ENCODE data around the gene RHOH. TPM values are rescaled to one million over a fixed set of nuclear protein-coding genes. Genes with fewer than 3 reads are reported as not detected.

Gene RHOH
- total RNA-seq, 2 donors from 2014 or later: 1.3 to 1.9 TPM

- H3K27me3 ChIP-seq (replicated peaks; ENCODE audit: insufficient read depth): no peaks in the 10 kb centered on the region
- TF ChIP-seq POLR2AphosphoS5 (IDR thresholded peaks at IDR 0.05): no peak
- no peak for TF ChIP-seq POLR2A (IDR thresholded peaks at IDR 0.05)
- no peak for TF ChIP-seq CTCF (IDR thresholded peaks at IDR 0.05)
- no peak overlapping the region for H3K27ac ChIP-seq
- no peaks in the 10 kb centered on the region for H3K36me3 ChIP-seq
- intact Hi-C loops (cut with DNase I): no loop called here
- DNase-seq (ENCODE audit: low spot score): no peak
- H3K4me3 ChIP-seq: no peak overlapping the region
- H3K9me3 ChIP-seq: no peaks in the 10 kb centered on the region
- no peaks in the 10 kb centered on the region for H3K4me1 ChIP-seq (replicated peaks)
- WGBS: 83% methylated on average over 1 of the region's 1 CpG
Observed at GRCh38 chr4:40179360-40179759, 17.5 kb upstream of the RHOH start.

- Histone ChIP-seq H3K36me3 (no peaks in the 10 kb centered on the region), H3K9me3 (no peaks in the 10 kb centered on the region), H3K4me3 (no peak overlapping the region), H3K27ac (no peak overlapping the region), H3K27me3 (replicated peaks; ENCODE audit: insufficient read depth) (no peaks in the 10 kb centered on the region), H3K4me1 (replicated peaks) (no peaks in the 10 kb centered on the region)
- 58% methylated on average over 1 of the region's 1 CpG for WGBS
- TF ChIP-seq CTCF (IDR thresholded peaks at IDR 0.05): no peak
- no peak for TF ChIP-seq POLR2AphosphoS5 (IDR thresholded peaks at IDR 0.05)
- TF ChIP-seq POLR2A (IDR thresholded peaks at IDR 0.05): no peak
- intact Hi-C loops (cut with DNase I): no loop called here
- no peak for DNase-seq (ENCODE audit: low spot score)
Observed at GRCh38 chr4:40180356-40180755, 16.5 kb upstream of the RHOH start.

GRCh38 chr4:40182001-40182400 lies 14.8 kb upstream of the RHOH start:
- WGBS: 90% methylated on average over 4 of the region's 4 CpGs
- intact Hi-C loops (cut with DNase I): no loop called here
- H3K36me3 ChIP-seq: no peaks in the 10 kb centered on the region
- no peaks in the 10 kb centered on the region for H3K9me3 ChIP-seq
- no peaks in the 10 kb centered on the region for H3K4me1 ChIP-seq (replicated peaks)
- TF ChIP-seq POLR2AphosphoS5 (IDR thresholded peaks at IDR 0.05) (no peak), CTCF (IDR thresholded peaks at IDR 0.05) (no peak), POLR2A (IDR thresholded peaks at IDR 0.05) (no peak)
- H3K27me3 ChIP-seq (replicated peaks; ENCODE audit: insufficient read depth): no peaks in the 10 kb centered on the region
- H3K27ac ChIP-seq: no peak overlapping the region
- DNase-seq (ENCODE audit: low spot score): no peak
- no peak overlapping the region for H3K4me3 ChIP-seq

- Histone ChIP-seq H3K27ac (no peak overlapping the region), H3K9me3 (no peaks in the 10 kb centered on the region), H3K36me3 (no peaks in the 10 kb centered on the region), H3K27me3 (replicated peaks; ENCODE audit: insufficient read depth) (no peaks in the 10 kb centered on the region), H3K4me3 (no peak overlapping the region), H3K4me1 (replicated peaks) (no peaks in the 10 kb centered on the region)
- intact Hi-C loops (cut with DNase I): no loop called here
- TF ChIP-seq POLR2AphosphoS5 (IDR thresholded peaks at IDR 0.05): no peak
- no peak for TF ChIP-seq CTCF (IDR thresholded peaks at IDR 0.05)
- no peak for TF ChIP-seq POLR2A (IDR thresholded peaks at IDR 0.05)
- 97% methylated on average over 3 of the region's 3 CpGs for WGBS
- no peak for DNase-seq (ENCODE audit: low spot score)
Observed at GRCh38 chr4:40182954-40183353, 13.9 kb upstream of the RHOH start.

- H3K4me3 ChIP-seq: no peak overlapping the region
- WGBS: 89% methylated on average over 12 of the region's 12 CpGs
- H3K27me3 ChIP-seq (replicated peaks; ENCODE audit: insufficient read depth): no peaks in the 10 kb centered on the region
- no peak overlapping the region for H3K27ac ChIP-seq
- H3K4me1 ChIP-seq (replicated peaks): no peaks in the 10 kb centered on the region
- DNase-seq (ENCODE audit: low spot score): no peak
- no peaks in the 10 kb centered on the region for H3K36me3 ChIP-seq
- intact Hi-C loops (cut with DNase I): no loop called here
- H3K9me3 ChIP-seq: no peaks in the 10 kb centered on the region
- TF ChIP-seq POLR2AphosphoS5 (IDR thresholded peaks at IDR 0.05): no peak
- TF ChIP-seq CTCF (IDR thresholded peaks at IDR 0.05): no peak
- TF ChIP-seq POLR2A (IDR thresholded peaks at IDR 0.05): no peak
Observed at GRCh38 chr4:40183615-40184411, 13.0 kb upstream of the RHOH start.
